ENCODE measurements around the gene AGK.

Gene AGK

DNA sequence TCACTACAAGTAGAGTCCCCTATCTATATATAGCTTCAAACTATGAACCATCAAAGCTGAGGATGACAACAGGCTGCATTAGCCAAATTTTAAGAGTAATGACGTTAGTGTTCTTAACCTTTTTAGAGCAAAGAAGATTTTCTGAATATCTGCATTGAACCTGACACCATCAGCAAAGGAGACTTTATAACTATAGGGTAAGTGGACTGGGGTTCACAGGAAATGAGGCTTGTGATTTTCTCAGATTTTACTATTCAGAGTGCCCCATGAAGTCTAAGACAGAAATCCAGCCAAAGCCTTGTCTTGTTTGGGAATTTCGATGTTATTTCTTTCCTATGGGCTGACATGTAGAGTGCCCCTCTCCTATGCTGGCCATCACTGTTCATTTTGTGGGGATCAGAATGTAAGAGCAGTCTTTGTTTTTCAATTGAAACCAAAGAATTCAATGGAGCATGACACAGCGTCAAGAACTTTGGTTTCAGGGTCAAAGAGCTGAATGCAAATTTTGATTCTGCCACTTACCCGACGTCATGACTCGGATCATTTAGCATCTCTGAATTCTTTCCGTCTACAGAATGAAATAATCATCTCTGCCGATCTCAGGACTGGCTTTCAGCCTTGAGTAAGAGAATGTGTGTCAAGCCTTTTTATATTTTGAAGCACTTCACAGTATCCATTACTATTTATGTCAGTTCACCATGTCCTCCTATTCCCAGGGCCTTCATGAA lies 98.1 kb downstream of the AGK start:
- DNase-seq = no peak

DNA sequence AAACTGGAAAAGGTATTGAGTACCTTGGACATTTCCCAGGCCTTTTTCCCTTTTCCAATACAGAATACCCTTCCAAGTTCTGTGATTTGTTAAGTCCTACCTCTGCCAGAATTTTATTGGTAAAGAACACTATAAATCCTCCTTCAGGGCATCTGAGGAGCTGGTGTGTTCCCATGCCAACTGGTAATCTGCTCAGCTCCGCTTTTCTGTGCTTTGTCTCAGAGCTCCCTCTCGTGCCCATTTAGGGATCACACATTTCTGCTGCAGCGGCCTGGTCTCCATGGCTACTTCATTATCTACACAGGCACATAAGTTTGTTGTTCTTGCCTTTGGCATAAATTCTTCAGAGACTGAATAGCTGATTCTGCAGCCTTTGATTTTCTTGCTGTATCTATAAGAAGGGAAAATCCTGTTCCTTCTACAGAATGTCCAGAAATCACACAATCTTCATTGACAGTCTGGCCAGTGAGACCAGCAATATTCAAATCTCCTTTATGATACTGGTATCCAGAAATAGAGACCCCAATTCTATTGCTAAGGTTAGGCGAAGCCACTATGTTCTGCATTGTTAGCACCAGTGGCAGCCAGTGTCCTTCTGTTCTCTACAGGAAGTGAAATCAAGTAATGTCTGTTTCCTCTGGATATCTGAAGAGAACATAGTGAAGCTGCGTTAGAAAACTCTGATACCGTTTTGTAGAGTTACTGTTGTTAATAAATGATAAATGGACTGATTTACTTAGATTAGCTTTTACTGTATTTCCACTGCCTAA lies 98.8 kb downstream of the AGK start:
- peak; percentile 22 for DNase-seq

DNA sequence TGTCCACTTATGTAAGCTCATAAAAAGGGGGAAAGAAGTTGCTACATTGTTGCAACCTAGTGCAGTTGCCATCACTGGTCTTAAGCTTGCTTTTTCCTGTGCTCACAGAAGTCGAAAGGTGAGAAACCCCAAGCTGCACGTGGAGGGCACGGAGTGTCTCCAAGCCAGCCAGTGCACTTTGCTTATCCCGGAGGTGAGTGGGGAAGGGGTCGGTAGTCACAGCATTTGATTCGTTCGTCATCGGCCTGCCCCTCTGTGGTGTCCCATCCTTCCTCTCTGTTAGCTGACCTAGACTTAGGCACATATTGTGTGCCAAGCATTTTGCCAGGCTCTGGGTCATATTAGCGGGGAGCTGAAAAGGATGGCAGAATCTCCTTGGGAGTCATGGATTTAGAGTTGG lies 100.2 kb downstream of the AGK start:
- DNase-seq = no peak

DNA sequence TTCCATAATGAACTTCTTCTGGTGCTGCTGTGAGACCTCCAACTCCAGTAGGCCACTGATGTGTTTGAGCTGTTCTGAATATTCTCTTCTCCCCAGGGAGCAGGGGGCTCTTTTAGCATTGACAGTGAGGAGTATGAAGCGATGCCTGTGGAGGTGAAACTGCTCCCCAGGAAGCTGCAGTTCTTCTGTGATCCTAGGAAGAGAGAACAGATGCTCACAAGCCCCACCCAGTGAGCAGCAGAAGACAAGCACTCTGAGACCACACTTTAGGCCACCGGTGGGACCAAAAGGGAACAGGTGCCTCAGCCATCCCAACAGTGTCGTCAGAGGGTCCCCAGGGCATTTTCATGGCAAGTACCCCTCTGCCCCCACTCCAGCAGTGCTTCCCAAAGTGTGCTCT lies 101.5 kb downstream of the AGK start:
- no peak for DNase-seq

DNA sequence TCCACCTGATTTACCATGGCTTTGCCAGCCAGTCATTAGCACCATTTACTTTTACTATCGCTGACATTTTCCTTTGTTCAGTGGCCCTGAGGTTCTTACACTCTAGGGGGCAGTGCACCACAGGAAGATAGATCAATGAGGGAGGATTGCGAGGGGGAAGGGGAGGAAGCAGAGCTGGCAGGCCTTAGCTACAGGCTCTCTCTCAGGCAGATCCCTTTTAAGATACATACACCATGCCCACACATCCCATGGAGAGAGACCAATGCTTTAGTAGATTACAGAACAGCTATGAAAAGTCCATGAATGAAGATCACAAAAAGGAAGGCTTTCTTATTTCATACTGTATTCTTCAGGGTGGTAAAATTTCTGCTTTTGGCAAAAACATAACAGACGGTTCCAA lies 103.3 kb downstream of the AGK start:
- DNase-seq = peak; percentile 77

DNA sequence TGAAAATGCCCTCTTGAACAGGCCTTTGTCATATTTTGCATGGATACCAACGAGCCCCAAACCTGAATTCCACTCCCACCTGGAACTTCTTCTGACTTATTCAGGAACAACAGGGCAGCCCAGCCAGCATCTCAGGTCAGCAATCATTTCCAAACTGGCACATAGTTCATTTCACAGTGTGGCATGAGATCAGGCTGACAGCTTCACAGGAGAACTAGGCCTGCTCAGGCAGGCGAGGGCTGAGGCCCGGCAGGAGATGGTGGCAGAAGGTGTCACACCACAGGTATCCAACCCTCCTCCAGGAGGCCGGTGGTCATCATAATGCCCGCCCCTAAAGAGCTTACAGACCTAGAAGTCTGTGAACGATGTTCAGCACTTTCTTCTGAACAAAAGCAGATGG lies 108.3 kb downstream of the AGK start:
- DNase-seq = no peak

DNA sequence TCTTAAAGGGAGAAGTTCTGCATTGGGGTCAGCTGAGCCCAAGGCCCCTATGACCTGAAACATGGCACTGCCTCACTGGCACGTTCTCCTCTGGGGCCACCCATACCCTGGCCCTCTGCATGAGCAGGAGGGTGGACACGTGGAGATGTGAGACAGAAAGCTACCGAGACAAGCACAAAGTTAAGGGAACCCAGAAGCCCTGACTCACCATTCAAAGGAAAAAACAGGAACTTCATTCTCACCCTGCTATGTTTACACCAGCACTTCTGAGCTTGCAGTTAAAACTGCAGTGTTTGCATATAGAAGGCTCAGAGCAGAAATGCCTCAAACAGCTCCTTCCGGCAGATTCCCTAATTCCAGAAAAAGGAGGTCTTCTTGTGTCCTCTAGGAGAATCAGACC lies 109.0 kb downstream of the AGK start:
- no peak for DNase-seq

DNA sequence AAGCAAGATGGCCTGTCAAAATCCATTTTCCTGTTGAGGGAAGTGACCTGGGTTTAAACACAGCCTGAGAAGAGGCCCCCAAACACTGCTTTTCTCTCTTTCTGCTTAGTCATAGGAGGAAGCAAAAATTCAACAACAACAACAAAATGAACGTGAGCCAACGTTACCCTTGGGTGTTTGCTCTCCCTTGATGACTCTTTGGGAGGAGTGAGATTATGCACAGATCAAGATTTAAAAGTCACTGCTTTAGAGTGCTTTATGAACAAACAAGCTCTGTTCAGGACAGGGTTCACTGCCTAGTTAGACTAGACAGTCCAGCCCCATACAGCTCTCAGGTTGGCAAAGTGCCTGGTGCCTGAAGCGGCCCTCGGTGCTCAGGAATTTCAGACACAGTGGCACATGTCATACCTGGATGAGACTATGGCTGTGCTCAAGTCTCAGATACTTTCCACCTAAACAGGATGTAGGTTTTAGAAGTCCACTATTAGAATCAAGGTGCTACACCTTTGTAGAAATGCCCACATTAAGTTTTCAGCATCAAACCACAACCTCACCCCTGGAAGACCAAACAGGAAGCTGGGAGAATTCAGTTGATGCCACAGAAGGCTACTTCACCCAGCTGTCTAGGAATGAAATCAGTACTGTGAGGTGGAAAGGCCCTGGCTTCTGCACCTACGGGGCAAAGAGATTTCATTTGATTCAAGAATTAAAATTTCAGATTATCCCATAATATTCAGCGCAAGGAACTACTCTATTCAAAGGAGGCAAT lies 112.1 kb downstream of the AGK start:
- DNase-seq = no peak

DNA sequence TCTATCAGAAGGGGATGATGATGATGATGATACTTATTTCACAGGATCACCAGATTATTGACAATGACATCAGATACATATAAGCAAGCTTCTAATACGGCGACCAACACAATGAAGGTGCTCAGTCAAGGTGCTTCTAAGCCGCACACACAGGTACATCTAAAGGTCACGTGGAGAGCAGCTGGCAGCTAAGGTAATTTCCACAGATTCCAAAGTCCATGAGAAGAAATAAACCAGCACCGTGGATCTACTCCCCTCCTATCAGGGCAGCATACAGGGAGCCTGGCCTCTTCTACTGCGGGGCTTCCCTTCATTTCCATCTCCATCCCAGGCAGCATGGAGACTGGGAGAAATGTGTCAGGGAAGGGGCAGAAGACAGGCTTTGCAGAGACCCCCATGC lies 113.2 kb downstream of the AGK start:
- DNase-seq = no peak

DNA sequence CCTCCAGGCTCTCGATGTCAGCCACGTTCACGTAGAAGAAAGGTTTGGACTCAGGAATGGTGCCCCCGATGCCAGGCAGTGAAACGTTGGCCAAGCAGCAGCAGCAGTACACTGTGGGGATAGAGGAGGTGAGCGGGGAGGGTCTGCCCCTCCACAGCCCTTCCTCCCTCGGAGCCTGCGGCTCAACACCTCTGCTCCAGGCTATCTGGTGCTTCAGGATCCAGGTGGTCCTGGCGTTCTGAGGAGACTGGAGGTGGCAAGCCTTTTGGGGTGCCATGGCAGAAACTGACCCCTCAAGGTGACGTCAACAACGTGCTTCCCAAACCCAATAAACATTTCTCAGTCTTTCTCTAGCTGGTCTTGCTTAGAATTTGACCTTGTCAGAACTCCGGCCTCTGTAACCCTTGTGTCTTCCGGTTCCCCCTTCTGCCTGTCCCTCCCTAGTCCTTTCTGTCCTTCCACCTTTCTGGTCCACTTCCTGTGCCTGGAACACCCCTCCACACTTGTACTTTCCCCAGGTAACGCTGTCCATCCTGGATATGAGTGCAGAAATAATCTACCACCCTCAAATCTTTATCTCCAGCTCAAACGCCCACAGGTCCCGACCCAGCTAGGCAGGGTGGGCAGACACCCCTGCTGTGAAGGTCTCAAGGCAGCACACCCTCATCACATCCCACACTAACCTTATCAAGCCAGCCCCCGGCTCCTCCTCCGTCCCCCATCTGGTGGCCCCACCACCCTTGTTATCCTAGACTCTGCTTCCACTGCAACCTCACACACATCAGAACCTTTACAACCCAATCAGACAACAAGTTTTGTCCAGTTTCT lies 114.2 kb downstream of the AGK start:
- no peak for DNase-seq

DNA sequence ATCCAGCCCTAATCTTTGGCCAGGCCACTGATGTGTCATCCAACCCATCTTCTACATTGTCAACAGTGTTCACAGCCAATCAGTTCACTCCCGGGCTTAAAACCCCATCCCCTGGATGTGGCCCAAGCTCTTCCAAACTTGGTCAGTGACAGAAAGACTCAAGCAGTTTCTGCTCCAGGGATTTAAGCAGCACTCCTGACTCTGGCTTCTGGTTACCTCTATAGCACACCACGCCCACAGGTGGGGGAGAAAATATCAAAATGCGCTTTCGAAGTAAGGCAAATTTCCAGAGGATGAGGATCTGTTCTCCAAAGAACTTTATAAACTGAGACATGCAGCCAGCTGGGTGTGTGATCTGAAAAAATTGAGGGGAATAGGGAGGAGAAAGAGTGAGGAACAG lies 114.9 kb downstream of the AGK start:
- no peak for DNase-seq

DNA sequence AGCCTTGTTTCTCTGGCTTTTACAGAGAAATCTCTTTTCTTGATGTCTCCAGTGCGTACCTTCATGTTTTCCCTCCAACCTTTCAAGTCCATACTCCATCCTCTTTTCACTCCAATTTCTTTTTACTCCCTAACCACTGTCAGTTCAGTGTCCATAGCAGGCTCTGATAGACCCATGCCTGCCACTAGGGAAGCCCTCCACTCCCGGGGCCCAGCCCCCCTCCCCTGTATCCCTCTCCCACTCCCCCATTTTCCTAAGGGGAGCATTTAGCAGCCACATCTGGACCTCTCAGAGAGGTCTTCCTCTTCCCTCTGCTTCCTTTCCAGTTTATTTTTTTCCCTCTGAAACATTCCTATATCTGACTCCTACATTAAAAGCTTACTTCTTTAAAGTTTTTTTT lies 117.6 kb downstream of the AGK start:
- DNase-seq = no peak

DNA sequence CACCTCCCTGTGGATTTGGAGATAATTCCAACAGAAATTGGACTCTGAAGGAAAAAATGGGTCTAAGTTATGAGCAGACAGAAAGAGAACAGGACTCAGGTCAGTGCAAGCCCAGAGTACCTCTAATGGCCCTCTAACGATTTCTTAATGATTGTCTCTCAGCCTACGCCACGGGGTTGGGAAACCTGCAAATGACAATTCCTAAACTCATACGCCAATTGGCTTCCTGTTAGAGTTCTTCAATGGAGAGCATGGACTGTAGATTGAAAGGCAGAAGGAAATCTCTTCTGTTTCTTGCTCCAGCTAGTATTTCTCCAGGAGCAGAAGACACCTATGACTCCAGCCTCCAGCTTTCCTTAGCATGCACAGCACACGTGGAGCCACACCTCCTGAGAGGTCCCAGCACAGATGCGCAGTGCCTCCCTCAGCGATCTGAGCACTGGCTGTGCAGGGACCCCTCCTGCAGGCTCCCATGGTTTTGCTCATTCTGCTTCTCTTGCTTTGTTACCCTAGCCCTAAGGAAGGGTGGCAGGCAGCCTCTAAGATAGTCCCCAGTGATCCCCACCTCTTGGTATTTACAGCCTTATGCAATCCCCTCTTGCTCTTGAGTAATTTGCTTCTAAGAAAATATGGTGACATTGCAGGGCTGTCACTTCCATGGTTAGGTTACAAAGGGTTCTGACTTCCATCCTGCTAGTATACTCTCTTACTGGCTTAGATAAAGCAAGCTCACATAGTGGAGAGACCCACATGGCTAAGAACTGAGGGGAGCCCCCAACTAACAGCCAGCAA lies 120.7 kb downstream of the AGK start:
- no peak for DNase-seq

DNA sequence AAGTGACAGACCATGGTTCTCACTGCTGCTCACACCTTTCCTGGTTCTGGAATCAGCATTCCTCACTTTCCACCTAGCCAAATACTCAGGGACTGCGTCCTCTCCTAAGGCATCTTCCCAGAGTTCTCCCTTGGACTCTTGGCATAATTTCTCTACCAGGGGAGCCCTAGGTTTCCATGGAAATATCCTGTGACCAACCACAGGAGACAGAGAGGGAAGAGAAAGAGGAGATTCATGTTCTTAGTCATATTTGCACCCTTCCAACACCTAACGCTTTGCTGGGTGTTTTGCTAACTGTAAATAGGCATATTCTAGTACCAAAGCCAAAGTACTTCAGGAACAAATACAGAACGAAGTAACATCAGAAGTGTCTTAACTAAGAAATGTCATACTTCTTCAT lies 122.1 kb downstream of the AGK start:
- no peak for DNase-seq

DNA sequence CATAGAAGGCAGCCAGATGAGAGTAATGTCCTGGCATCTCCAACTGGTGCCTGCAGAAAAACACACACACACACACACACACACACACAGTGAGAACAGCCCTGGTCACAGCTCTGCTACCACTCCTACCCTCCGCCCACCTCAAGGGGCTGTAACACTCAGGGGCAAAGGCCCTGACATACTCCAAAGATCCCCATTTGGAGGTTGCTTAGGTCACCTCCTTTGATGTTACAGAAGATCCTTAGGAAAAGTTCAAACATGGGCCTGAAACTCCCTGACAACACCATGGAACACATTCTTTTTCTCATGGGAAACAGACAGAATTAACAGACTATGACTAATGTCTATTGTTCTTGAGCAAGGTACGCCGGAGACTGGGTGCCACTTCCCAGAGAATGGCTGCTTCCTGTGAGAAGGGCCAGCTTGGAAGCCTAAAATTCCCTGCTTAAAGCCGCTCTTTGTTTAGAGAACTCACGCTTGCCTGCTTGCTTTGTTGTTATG lies 123.0 kb downstream of the AGK start:
- no peak for DNase-seq

DNA sequence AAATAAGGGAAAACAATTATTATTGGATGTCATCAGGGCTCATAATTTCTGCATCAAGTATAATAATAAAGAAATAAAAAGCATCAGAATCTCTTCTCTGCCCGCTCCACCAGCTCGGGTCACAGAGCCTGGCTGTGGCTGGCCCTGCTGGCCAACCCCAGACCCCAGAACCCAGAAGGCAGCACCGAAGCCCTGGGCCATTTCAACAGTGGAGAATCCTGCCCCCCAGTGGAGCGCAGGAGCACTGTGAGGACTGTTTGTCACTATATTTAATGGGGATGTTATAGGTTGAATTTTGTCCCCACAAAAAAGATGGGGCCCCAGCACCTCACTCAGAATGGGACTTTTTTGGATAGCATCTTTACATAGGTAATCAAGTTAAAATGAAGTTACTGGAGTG lies 123.5 kb downstream of the AGK start:
- no peak for DNase-seq

DNA sequence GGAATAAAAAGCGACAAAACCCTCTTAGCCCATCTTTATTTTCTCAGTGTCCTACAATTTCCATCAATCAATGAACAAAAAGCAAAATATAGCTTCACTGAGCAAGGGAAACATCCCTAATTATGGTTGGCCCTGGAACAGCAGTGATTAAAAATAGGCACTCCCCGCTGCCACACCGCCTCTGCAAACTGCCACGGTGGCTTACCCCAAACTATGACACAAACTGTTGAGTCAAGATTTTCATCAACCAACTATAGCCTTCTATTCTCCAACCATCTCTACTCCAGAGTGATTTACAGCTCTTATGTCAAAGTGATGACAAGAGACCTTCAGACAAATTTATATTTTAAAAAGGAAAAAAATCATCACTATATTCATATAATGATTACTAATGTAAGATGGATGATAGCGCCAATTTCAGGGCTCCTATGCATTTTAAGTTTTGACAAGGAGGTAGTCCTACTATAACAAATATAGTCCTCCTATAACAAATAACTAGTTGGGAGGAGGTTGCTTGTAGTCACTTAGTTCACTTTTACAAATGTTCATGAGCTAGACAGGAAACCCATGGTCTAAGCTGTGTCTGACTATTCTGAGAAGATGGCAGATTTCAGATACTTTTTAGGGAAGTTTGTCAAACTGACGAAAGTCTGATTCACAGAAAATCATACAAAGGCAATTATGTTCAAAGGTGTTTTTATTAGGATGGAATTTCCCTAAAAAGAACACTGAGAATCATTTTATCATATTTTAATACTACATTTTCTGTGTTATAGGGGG lies 124.4 kb downstream of the AGK start:
- no peak for DNase-seq

DNA sequence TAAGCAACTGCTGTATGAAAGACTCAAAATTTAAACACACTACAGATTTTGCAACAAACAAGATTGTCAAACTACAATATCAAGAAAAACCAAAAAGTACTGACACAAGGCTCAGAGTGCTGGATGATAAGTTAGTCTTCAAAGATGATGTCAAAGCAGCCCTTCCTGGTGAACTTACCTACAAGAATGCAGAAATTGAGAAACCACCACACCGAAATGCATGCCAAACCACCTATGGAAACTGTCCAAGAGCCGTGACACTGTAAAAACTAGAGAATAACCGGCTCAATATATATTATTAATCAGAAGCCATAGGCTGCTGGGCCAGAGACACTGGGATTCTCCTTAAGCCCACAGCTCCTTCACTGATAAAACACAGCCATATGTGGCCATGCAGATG lies 125.4 kb downstream of the AGK start:
- DNase-seq = no peak

DNA sequence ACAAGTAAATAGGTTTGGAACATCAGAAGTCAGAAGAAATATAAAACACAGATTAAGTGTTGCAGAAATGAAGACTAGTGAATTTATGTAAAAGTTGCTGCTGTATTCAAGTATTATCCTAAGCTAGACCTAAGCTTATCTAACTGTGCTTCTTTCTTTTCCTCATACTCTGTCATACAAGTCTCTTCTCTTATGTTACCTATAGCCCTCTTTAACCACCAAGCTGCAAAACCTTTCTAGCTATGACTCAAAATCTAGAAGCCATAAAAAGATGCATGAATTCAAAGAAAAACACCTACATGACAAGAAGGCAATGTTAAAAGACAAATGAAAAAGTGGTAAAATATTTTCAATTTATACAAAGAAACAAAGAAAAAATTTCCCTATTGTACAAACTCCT lies 127.8 kb downstream of the AGK start:
- no peak for DNase-seq

DNA sequence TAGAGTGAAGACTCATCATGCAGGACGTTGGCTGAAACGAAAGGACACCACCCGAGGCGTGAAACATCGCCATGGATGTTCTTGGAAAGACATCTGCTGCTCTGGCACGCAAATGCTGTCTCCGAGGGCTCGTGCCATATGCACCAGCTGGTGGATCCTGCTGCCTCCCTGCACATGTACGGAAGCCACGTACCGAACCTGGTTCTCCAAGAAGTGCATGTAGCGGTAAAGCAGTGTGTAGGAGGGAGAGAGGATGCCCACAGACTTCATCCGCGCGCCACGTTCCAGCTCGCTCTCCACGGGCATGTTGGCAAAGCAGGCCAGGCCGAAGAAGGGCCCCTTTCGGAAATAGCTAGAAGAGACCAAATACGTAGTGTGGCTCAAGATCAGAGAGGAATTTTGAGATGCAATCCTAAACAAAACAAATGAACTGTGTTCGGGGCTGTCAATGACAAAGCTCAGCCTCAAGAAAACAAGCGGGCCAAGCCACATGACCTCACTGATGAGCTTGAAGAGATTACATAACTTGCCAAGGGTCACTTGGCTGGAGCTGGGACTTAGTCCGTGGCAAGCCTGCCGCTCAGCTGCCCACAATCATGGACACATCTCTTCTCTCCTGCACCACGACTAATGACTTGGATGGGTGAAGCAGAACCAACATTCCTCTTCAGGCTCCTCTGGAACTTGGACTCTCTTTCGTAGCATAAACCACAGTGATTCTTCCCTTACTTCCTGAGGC lies 134.2 kb downstream of the AGK start:
- DNase-seq = no peak
